PC-3 (cell line): ENCODE data around the gene TNFRSF4.

ENCODE experiments used
- CTCF ChIP-seq: fragments of 300-600 bp; sonication (generic); conservative IDR thresholded peaks from 2 replicates; pipeline ENCODE4 v1.5.1; 2017; ENCODE audit warnings: antibody characterized with exemption, low read depth, mild to moderate bottlenecking, low read length
- EZH2 ChIP-seq: fragments of 300-600 bp; sonication (generic); IDR thresholded peaks from one replicate; pipeline ENCODE4 v1.6.1; 2017; ENCODE audit warnings: antibody characterized with exemption, mild to moderate bottlenecking, low read length; ENCODE audit not compliant: unreplicated experiment
- EZH2phosphoT487 ChIP-seq: fragments of 300-600 bp; sonication (generic); IDR thresholded peaks from 2 replicates; pipeline ENCODE4 v1.6.1; 2018; ENCODE audit warnings: mild to moderate bottlenecking, antibody characterized with exemption, low read length, borderline replicate concordance

GRCh38 chr1:1222575-1223225, 8.7 kb upstream of the TNFRSF4 start:
- TF ChIP-seq EZH2 (no peak), CTCF (no peak), EZH2phosphoT487 (no peak)
